Bone marrow (tissue), 2 donors: ENCODE results near the gene KHDC4.
"Not testable (repeated sequence)": the region's sequence is repeated elsewhere in the genome, so short reads cannot be mapped to it uniquely, and the experiment has no call there.

Experiments used
- DNase-seq, 2 donors: peaks; one replicate each; lab custom pipeline; 2025; lab: John Stamatoyannopoulos, UW

The KHDC4 gene

GRCh38 chr1:155900161-155900560 is 34.1 kb downstream of the KHDC4 start:
- DNase-seq, result no peak

- DNase-seq, result no peak
Measured at GRCh38 chr1:155899683-155900082, 34.5 kb downstream of the KHDC4 start.

- no peak for DNase-seq
Measured at GRCh38 chr1:155898888-155899287, 35.3 kb downstream of the KHDC4 start.

- no peak for DNase-seq
Measured at GRCh38 chr1:155897746-155898145, 36.5 kb downstream of the KHDC4 start.

GRCh38 chr1:155896476-155896875 is 37.7 kb downstream of the KHDC4 start:
- not testable (repeated sequence) for DNase-seq

GRCh38 chr1:155895617-155896016 is 38.6 kb downstream of the KHDC4 start:
- not testable (repeated sequence) for DNase-seq

- DNase-seq, result peak in 1 of 2 donors; percentile 72
Measured at GRCh38 chr1:155893389-155894142, 40.6 kb downstream of the KHDC4 start.

- DNase-seq, result no peak
Measured at GRCh38 chr1:155892796-155893195, 41.4 kb downstream of the KHDC4 start.

GRCh38 chr1:155890251-155890650 is 44.0 kb downstream of the KHDC4 start:
- no peak for DNase-seq

GRCh38 chr1:155889566-155889965 is 44.6 kb downstream of the KHDC4 start:
- DNase-seq, result no peak

GRCh38 chr1:155888481-155888880 is 45.7 kb downstream of the KHDC4 start:
- DNase-seq, result no peak

GRCh38 chr1:155884982-155885381 is 49.2 kb downstream of the KHDC4 start:
- DNase-seq, result no peak

GRCh38 chr1:155884031-155884960 is 49.9 kb downstream of the KHDC4 start:
- DNase-seq, result no peak

- no peak for DNase-seq
Measured at GRCh38 chr1:155882766-155883165, 51.4 kb downstream of the KHDC4 start.

GRCh38 chr1:155882235-155882634 is 52.0 kb downstream of the KHDC4 start:
- DNase-seq, result no peak

- no peak for DNase-seq
Measured at GRCh38 chr1:155880950-155881349, 53.3 kb downstream of the KHDC4 start.

- no peak for DNase-seq
Measured at GRCh38 chr1:155880251-155880650, 54.0 kb downstream of the KHDC4 start.

GRCh38 chr1:155877945-155878344 is 56.3 kb downstream of the KHDC4 start:
- DNase-seq, result no peak

- DNase-seq, result no peak
Measured at GRCh38 chr1:155873860-155874259, 60.4 kb downstream of the KHDC4 start.

GRCh38 chr1:155872527-155872926 is 61.7 kb downstream of the KHDC4 start:
- DNase-seq, result no peak

GRCh38 chr1:155871390-155871789 is 62.8 kb downstream of the KHDC4 start:
- DNase-seq, result no peak

GRCh38 chr1:155867766-155868165 is 66.4 kb downstream of the KHDC4 start:
- no peak for DNase-seq

- DNase-seq, result no peak
Measured at GRCh38 chr1:155864393-155864792, 69.8 kb downstream of the KHDC4 start.
